HFF-Myc (cell line): ENCODE results near the gene SP6.

ENCODE experiments used
- DNase-seq: peaks from one replicate; pipeline ENCODE4 v3.0.0-alpha.2; 2011; ENCODE audit warnings: low read depth; ENCODE audit errors: extremely low read depth
- H3K4me3 ChIP-seq: replicated peaks from 2 replicates; pipeline ENCODE4 v1.5.1; 2011; ENCODE audit warnings: low read depth, mild to moderate bottlenecking, control low read depth, low read length
- CTCF ChIP-seq: IDR thresholded peaks from 2 replicates; pipeline ENCODE4 v1.5.1; 2012; ENCODE audit warnings: mild to moderate bottlenecking, low read depth, low read length, control low read depth; ENCODE audit errors: missing control alignments

The SP6 gene

GRCh38 chr17:47862621-47863440, 11.9 kb upstream of the SP6 start:
- peak; percentile 26 for DNase-seq
- H3K4me3 ChIP-seq: no peak overlapping the region

GRCh38 chr17:47860386-47860785, 9.4 kb upstream of the SP6 start:
- TF ChIP-seq CTCF: no peak
- H3K4me3 ChIP-seq: no peak overlapping the region
- DNase-seq: no peak

More at GRCh38 chr17:47862621-47863440, 11.9 kb upstream of the SP6 start:
- TF ChIP-seq CTCF: no peak

GRCh38 chr17:47857551-47858455, 6.8 kb upstream of the SP6 start:
- TF ChIP-seq CTCF: no peak
- no peak overlapping the region for H3K4me3 ChIP-seq
- no peak for DNase-seq

GRCh38 chr17:47856830-47857229, 5.9 kb upstream of the SP6 start:
- no peak overlapping the region for H3K4me3 ChIP-seq
- DNase-seq: no peak
- TF ChIP-seq CTCF: no peak

- TF ChIP-seq CTCF: no peak
- no peak for DNase-seq
- no peak overlapping the region for H3K4me3 ChIP-seq
Measured at GRCh38 chr17:47855737-47856136, 4.8 kb upstream of the SP6 start.

GRCh38 chr17:47853616-47854015, 2.7 kb upstream of the SP6 start:
- no peak for DNase-seq
- TF ChIP-seq CTCF: no peak
- H3K4me3 ChIP-seq: no peak overlapping the region
